Mucosa of descending colon (tissue), 3 donors: ENCODE results near the gene GALNT5. TPM values are rescaled to one million over a fixed set of nuclear protein-coding genes. Genes with fewer than 3 reads are reported as not detected.
"Not testable (repeated sequence)": the region's sequence is repeated elsewhere in the genome, so short reads cannot be mapped to it uniquely, and the experiment has no call there.

Source experiments
- ATAC-seq: fragments of 200-7000 bp; cut with Tn5 transposase; one replicate; pipeline ENCODE4 v1.9.1; 2020; ENCODE audit warnings: mild to moderate bottlenecking, moderate library complexity
- DNase-seq, 3 donors: peaks; one replicate each; pipeline ENCODE4 v3.0.0-alpha.2; 2020
- H3K36me3 ChIP-seq: fragments of 200-600 bp; one replicate; pipeline ENCODE4 v1.8.0; 2021; ENCODE audit warnings: low read depth, mild to moderate bottlenecking
- H3K4me1 ChIP-seq: fragments of 200-600 bp; one replicate; pipeline ENCODE4 v1.8.0; 2021; ENCODE audit warnings: low read depth, mild to moderate bottlenecking
- H3K4me3 ChIP-seq: fragments of 200-600 bp; one replicate; pipeline ENCODE4 v1.8.0; 2021; ENCODE audit warnings: mild to moderate bottlenecking
- H3K9me3 ChIP-seq: fragments of 200-600 bp; one replicate; pipeline ENCODE4 v1.8.0; 2021; ENCODE audit warnings: mild to moderate bottlenecking
- intact Hi-C, 2 donors: fragments of 100-400 bp; cut with DNase I in 1 of 2; cut with micrococcal nuclease in 1 of 2; formaldehyde crosslinking; loops; one replicate each; pipeline versions ENCODE4 v1.11.0 to v1.11.1; 2022; cut with DNase I, micrococcal nuclease
- total RNA-seq, 3 donors: library from RNA; stranded (reverse); fragmentation: NEBNext Ultra II Directional in 2 of 3; extraction: Animal tissue kit (Norgen Biotek cat#: 25700) in 2 of 3; gene quantifications; one replicate each; pipeline versions ENCODE4 v1.2.1 to v1.2.4, GENCODE V29; 2021 to 2023
- TF ChIP-seq, protein P1 (sequence below): fragments of 200-600 bp; IDR thresholded peaks from one replicate; pipeline ENCODE4 v1.8.0; 2022; ENCODE audit warnings: antibody characterized with exemption, mild to moderate bottlenecking
- donor health status: DM: no; HTN: no; CAD: no; lungs with moderate emphysema.
- donor health status: DM: no; HTN: no; CAD: no.
- donor health status: DM: no; HTN: yes; CAD: no.

GALNT5 gene
- total RNA-seq, 3 donors from 2014 or later: 16.5 to 46.1 (median 45.5) TPM

DNA sequence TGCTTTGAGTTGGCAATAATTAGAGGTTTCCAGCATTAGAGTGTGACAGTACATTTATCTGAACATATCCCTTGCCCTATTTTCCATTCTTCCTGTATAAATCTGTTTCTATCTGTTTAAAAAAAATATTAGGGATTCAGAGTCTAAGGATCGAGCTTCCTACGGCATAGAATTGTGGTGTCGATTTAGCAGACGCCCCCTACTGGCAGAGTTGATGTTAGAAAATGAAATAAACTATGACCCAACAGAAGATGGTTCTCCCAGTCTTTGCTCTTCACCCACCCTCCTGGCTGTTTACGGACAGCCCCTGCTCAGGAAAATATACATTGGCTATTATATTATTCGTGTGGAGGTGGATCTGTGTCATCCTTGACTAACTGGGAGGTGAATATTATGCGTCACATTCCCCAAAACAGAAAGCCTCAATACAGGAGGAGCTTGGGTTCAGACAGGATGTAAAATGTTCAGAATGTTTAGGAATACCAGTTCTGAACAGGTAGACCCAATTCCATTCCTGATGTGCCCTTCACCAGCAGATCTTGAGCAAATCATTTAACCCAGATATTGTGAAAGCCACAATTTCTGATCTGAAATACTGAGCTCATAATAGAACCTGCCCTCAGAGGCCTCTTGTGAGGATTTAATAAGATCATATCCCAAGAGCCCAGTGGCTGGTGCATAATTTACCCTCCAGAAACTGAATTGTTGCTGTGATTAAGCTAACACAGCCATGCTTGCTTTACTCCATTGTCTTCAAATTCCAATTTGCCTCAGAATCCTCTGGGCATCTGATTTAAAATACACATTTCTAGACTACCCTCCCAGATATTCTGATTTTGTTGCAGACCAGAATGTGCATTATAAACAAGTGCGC is 78.9 kb downstream of the GALNT5 start:
- peak; percentile 69 for ATAC-seq
- TF ChIP-seq, protein P1, sequence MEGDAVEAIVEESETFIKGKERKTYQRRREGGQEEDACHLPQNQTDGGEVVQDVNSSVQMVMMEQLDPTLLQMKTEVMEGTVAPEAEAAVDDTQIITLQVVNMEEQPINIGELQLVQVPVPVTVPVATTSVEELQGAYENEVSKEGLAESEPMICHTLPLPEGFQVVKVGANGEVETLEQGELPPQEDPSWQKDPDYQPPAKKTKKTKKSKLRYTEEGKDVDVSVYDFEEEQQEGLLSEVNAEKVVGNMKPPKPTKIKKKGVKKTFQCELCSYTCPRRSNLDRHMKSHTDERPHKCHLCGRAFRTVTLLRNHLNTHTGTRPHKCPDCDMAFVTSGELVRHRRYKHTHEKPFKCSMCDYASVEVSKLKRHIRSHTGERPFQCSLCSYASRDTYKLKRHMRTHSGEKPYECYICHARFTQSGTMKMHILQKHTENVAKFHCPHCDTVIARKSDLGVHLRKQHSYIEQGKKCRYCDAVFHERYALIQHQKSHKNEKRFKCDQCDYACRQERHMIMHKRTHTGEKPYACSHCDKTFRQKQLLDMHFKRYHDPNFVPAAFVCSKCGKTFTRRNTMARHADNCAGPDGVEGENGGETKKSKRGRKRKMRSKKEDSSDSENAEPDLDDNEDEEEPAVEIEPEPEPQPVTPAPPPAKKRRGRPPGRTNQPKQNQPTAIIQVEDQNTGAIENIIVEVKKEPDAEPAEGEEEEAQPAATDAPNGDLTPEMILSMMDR: peak; percentile 52
- Histone ChIP-seq H3K4me1 (no peaks in the 10 kb centered on the region), H3K4me3 (no peak overlapping the region), H3K36me3 (no peaks in the 10 kb centered on the region), H3K9me3 (no peaks in the 10 kb centered on the region)
- DNase-seq: peak in 1 of 3 donors; percentile 89
- intact Hi-C loops: no loop called here

DNA sequence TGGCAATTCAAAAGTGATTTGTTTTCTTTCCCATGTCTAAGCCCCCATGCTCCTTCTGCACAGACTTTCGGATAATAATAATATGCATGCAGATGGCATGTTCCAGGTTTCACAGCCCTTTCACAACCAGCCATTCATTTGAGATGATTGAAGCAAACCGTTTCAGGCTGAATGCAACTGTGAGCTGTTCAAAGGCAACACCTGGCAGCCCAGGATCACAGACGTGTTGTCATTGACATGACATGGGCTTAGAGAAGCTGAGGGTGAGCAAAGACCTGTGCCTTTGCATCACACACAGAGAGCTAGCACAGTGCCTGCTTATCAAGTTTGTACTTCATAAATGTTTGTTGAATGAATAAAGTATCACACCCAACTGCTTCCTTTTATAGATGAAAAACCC is 80.5 kb downstream of the GALNT5 start:
- no peak for DNase-seq
- H3K36me3 ChIP-seq: no peaks in the 10 kb centered on the region
- peaks cover 2% of the 10 kb centered on the region for H3K9me3 ChIP-seq
- no peak overlapping the region for H3K4me3 ChIP-seq
- TF ChIP-seq, protein P1: no peak
- no peak for ATAC-seq
- intact Hi-C loops: no loop called here
- no peaks in the 10 kb centered on the region for H3K4me1 ChIP-seq

DNA sequence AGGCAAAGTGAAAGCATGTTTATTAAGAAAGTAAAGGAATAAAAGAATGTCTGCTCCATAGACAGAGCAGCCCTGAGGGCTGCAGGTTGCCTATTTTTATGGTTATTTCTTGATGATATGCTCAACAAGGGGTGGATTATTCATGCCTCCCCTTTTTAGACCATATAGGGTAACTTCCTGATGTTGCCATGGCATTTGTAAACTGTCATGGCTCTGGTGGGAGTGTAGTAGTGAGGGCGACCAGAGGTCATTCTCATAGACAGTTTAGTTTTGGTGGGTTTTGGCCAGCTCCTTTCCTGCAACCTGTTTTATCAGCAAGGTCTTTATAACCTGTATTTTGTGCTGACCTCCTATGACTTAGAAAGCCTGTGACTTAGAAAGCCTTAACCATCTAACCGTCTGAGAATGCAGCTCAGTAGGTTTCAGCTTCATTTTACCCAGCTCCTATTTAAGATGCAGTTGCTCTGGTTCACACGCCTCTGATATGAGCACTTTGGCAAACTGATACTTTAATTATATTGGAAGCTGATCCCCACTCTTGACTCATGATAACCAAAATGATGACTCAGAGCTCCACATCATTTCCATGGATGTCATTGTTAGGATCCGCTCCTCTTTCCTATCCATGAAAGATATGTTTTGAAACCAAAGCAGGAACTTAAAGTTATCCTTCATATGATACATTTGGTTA is 82.6 kb downstream of the GALNT5 start:
- no peak overlapping the region for H3K4me3 ChIP-seq
- ATAC-seq: no peak
- H3K4me1 ChIP-seq: no peaks in the 10 kb centered on the region
- DNase-seq: no peak
- TF ChIP-seq, protein P1: no peak
- no peaks in the 10 kb centered on the region for H3K36me3 ChIP-seq
- H3K9me3 ChIP-seq: peaks cover 13% of the 10 kb centered on the region
- intact Hi-C loops: no loop called here

DNA sequence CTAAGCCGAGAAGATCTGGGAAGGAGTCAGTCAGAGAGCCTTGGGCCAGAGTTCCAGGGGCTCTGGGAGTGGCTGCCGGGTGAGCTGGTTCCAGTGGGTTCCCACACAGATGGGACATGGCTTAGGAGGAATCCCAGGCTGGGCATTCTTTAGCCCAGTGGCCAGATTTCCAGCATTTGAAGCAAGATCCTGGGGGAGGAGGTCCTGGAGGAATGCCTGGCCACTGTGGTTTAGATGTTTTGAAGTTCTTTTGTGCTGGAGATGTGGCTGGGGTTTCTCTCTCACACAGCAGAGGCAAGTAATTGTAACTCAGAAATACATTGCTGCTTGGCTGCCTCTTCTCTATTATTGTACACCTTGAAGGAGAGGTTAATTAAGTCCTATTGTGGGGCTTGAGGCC is 83.9 kb downstream of the GALNT5 start:
- DNase-seq, intact Hi-C loops: not testable (repeated sequence)

DNA sequence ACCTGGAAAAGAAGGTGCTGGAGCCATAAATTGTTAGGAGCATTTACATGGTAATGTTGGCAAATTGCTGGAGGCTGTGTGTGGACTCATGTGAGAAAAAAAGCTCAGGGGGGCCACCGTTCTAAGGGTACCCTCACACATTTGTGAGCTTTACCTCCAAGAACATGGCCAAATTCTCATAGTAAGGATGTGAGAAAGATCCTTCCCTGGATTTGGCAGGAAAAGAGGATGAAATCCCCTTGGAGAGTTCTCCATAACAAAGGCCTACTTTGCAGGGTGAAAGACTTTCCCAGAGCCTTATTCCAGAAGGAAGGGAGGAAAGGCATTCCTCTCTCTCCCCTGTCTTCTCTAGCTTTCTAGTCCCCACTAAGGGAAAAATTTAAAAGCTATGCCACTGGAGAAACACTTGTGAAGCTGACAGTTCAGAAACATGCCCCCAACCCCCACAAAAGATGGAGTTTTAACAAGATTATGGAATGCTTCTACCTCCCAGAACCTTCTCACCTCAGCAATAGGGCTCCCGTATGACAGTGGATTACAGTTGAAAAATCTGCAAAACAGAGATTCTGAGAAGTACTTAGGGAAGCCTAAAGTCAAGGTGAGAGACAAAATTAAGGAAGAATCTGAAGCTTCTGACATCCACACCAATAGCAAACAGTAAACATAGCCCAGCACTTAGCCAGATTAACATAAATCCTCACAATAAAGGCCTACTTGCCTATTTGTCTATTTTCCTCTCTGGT is 88.3 kb downstream of the GALNT5 start:
- intact Hi-C loops: no loop called here
- ATAC-seq (no peak), DNase-seq (no peak)
- no peak overlapping the region for H3K4me3 ChIP-seq
- H3K4me1 ChIP-seq: no peaks in the 10 kb centered on the region
- no peaks in the 10 kb centered on the region for H3K36me3 ChIP-seq
- TF ChIP-seq, protein P1: no peak
- peaks cover 20% of the 10 kb centered on the region for H3K9me3 ChIP-seq

More for the DNA sequence above, 83.9 kb downstream of the GALNT5 start:
- not testable (repeated sequence) for H3K4me1 ChIP-seq, H3K4me3 ChIP-seq, ATAC-seq, H3K36me3 ChIP-seq
- peaks cover 20% of the 10 kb centered on the region for H3K9me3 ChIP-seq
